ENCODE results near the gene LDAH. TPM values are rescaled to one million over a fixed set of nuclear protein-coding genes. Genes with fewer than 3 reads are reported as not detected.
"Not testable (repeated sequence)": the region's sequence is repeated elsewhere in the genome, so short reads cannot be mapped to it uniquely, and the experiment has no call there.

LDAH gene
- total RNA-seq, 1 donor: 25.0 TPM

GRCh38 chr2:20726913-20727312 lies 96.0 kb downstream of the LDAH start:
- no peak for DNase-seq (ENCODE audit: low read depth)
- H3K4me3 ChIP-seq (ENCODE audit: low read depth, low read length): no peak overlapping the region
- TF ChIP-seq CTCF (IDR thresholded peaks at IDR 0.05; ENCODE audit: insufficient read depth, low read depth, low read length): no peak

GRCh38 chr2:20725782-20726181 lies 97.1 kb downstream of the LDAH start:
- TF ChIP-seq CTCF (IDR thresholded peaks at IDR 0.05; ENCODE audit: insufficient read depth, low read depth, low read length): no peak
- no peak for DNase-seq (ENCODE audit: low read depth)
- H3K4me3 ChIP-seq (ENCODE audit: low read depth, low read length): no peak overlapping the region

GRCh38 chr2:20724500-20725053 lies 98.3 kb downstream of the LDAH start:
- TF ChIP-seq CTCF (IDR thresholded peaks at IDR 0.05; ENCODE audit: insufficient read depth, low read depth, low read length): no peak
- H3K4me3 ChIP-seq (ENCODE audit: low read depth, low read length): no peak overlapping the region
- DNase-seq (ENCODE audit: low read depth): no peak

- H3K4me3 ChIP-seq (ENCODE audit: low read depth, low read length): no peak overlapping the region
- DNase-seq (ENCODE audit: low read depth): no peak
- no peak for TF ChIP-seq CTCF (IDR thresholded peaks at IDR 0.05; ENCODE audit: insufficient read depth, low read depth, low read length)
Measured at GRCh38 chr2:20723543-20723942, 99.4 kb downstream of the LDAH start.

- H3K4me3 ChIP-seq (ENCODE audit: low read depth, low read length): no peak overlapping the region
- no peak for TF ChIP-seq CTCF (IDR thresholded peaks at IDR 0.05; ENCODE audit: insufficient read depth, low read depth, low read length)
- DNase-seq (ENCODE audit: low read depth): no peak
Measured at GRCh38 chr2:20722592-20723240, 100.2 kb downstream of the LDAH start.

GRCh38 chr2:20717641-20718040 lies 105.3 kb downstream of the LDAH start:
- no peak for DNase-seq (ENCODE audit: low read depth)
- no peak overlapping the region for H3K4me3 ChIP-seq (ENCODE audit: low read depth, low read length)
- TF ChIP-seq CTCF (IDR thresholded peaks at IDR 0.05; ENCODE audit: insufficient read depth, low read depth, low read length): no peak

- H3K4me3 ChIP-seq (ENCODE audit: low read depth, low read length); DNase-seq (ENCODE audit: low read depth): not testable (repeated sequence)
Measured at GRCh38 chr2:20716164-20716563, 106.7 kb downstream of the LDAH start.

GRCh38 chr2:20714412-20714811 lies 108.5 kb downstream of the LDAH start:
- not testable (repeated sequence) for DNase-seq (ENCODE audit: low read depth); H3K4me3 ChIP-seq (ENCODE audit: low read depth, low read length)

GRCh38 chr2:20713585-20713984 lies 109.3 kb downstream of the LDAH start:
- H3K4me3 ChIP-seq (ENCODE audit: low read depth, low read length); DNase-seq (ENCODE audit: low read depth): not testable (repeated sequence)

GRCh38 chr2:20711641-20712040 lies 111.3 kb downstream of the LDAH start:
- not testable (repeated sequence) for H3K4me3 ChIP-seq (ENCODE audit: low read depth, low read length); DNase-seq (ENCODE audit: low read depth)

All from fibroblast of villous mesenchyme (primary cell).